Measurements from ENCODE around the gene DCD.

DCD gene

GRCh38 chr12:54603173-54603814 lies 44.9 kb downstream of the DCD start:
- peak; percentile 89 for TF ChIP-seq CTCF (IDR thresholded peaks at IDR 0.05; ENCODE audit: insufficient read depth, low read depth, low read length, missing control alignments)
- H3K4me3 ChIP-seq (ENCODE audit: low read depth, low read length), result no peak overlapping the region
- DNase-seq (ENCODE audit: low read depth), result peak; percentile 81

GRCh38 chr12:54602661-54603060 lies 45.5 kb downstream of the DCD start:
- DNase-seq (ENCODE audit: low read depth), result no peak
- H3K4me3 ChIP-seq (ENCODE audit: low read depth, low read length), result no peak overlapping the region
- no peak for TF ChIP-seq CTCF (IDR thresholded peaks at IDR 0.05; ENCODE audit: insufficient read depth, low read depth, low read length, missing control alignments)

GRCh38 chr12:54601841-54602240 lies 46.3 kb downstream of the DCD start:
- TF ChIP-seq CTCF (IDR thresholded peaks at IDR 0.05; ENCODE audit: insufficient read depth, low read depth, low read length, missing control alignments), result no peak
- no peak overlapping the region for H3K4me3 ChIP-seq (ENCODE audit: low read depth, low read length)
- DNase-seq (ENCODE audit: low read depth), result no peak

- TF ChIP-seq CTCF (IDR thresholded peaks at IDR 0.05; ENCODE audit: insufficient read depth, low read depth, low read length, missing control alignments), result no peak
- no peak for DNase-seq (ENCODE audit: low read depth)
These were observed 49.2 kb downstream of the DCD start for GRCh38 chr12:54598970-54599369.

GRCh38 chr12:54596526-54596946 lies 51.6 kb downstream of the DCD start:
- DNase-seq (ENCODE audit: low read depth), result peak; percentile 59
- H3K4me3 ChIP-seq (ENCODE audit: low read depth, low read length), result no peak overlapping the region
- TF ChIP-seq CTCF (IDR thresholded peaks at IDR 0.05; ENCODE audit: insufficient read depth, low read depth, low read length, missing control alignments), result peak; percentile 90

More at GRCh38 chr12:54598970-54599369, 49.2 kb downstream of the DCD start:
- H3K4me3 ChIP-seq (ENCODE audit: low read depth, low read length), result no peak overlapping the region

GRCh38 chr12:54595471-54595870 lies 52.7 kb downstream of the DCD start:
- no peak for DNase-seq (ENCODE audit: low read depth)
- H3K4me3 ChIP-seq (ENCODE audit: low read depth, low read length), result no peak overlapping the region
- TF ChIP-seq CTCF (IDR thresholded peaks at IDR 0.05; ENCODE audit: insufficient read depth, low read depth, low read length, missing control alignments), result no peak

All from GM12865 (cell line).